Activated T-helper 1 cell treated with anti-CD3 and anti-CD28 coated beads, Interleukin-12 subunit alpha, Interleukin-12 subunit beta, Interleukin-2, Interleukin-4 antibody, amounts not matched to agents 30 ng/mL and 10 ng/mL and 1 ng/mL, durations not matched to agents 14 hours and 24 hours and 36 hours (primary cell): Measurements from ENCODE around the gene DOCK8. TPM values are rescaled to one million over a fixed set of nuclear protein-coding genes. Genes with fewer than 3 reads are reported as not detected.
A peak's percentile ranks its signal among the peaks of the same experiment; 100 is the strongest.
"Not testable (repeated sequence)": the region's sequence is repeated elsewhere in the genome, so short reads cannot be mapped to it uniquely, and the experiment has no call there.

Experiments
- DNase-seq: peaks from one replicate; pipeline ENCODE4 v3.0.0; 2021; ENCODE audit warnings: low spot score
- H3K27ac Mint-ChIP-seq: one replicate; pipeline ENCODE4 v1.8.0; 2021; ENCODE audit warnings: mild to moderate bottlenecking, mixed read lengths
- H3K27me3 Mint-ChIP-seq: one replicate; pipeline ENCODE4 v1.8.0; 2022; ENCODE audit warnings: mild to moderate bottlenecking, moderate library complexity, mixed read lengths; ENCODE audit not compliant: insufficient read depth
- H3K36me3 Mint-ChIP-seq: one replicate; pipeline ENCODE4 v1.8.0; 2021; ENCODE audit warnings: low read depth, mixed read lengths
- H3K4me1 Mint-ChIP-seq: one replicate; pipeline ENCODE4 v1.8.0; 2021; ENCODE audit warnings: low read depth, mixed read lengths
- H3K4me3 Mint-ChIP-seq: one replicate; pipeline ENCODE4 v1.8.0; 2021; ENCODE audit warnings: mild to moderate bottlenecking, moderate library complexity, mixed read lengths
- H3K9me3 Mint-ChIP-seq: one replicate; pipeline ENCODE4 v1.8.0; 2021; ENCODE audit warnings: mixed read lengths
- intact Hi-C: fragments of 100-400 bp; cut with micrococcal nuclease; formaldehyde crosslinking; loops from one replicate; pipeline ENCODE4 v1.15.1; 2024
- total RNA-seq: library from RNA; stranded (reverse); gene quantifications from 2 replicates; pipeline ENCODE4 v1.2.3, GENCODE V29; 2022

The DOCK8 gene
- total RNA-seq = 120 and 122 TPM in 2 replicates

- peak within 1 kb of the TSS; percentile 85 for H3K27ac Mint-ChIP-seq
- H3K9me3 Mint-ChIP-seq = no peaks in the 10 kb centered on the region
- intact Hi-C loops = loop anchor here (1.0 to 2.0 kb wide), 2 partner anchors 57 to 66 kb away; no protein-coding TSS in a partner anchor
- H3K4me3 Mint-ChIP-seq = peak within 1 kb of the TSS; percentile 83
- H3K27me3 Mint-ChIP-seq = no peaks in the 10 kb centered on the region
- H3K36me3 Mint-ChIP-seq = no peaks in the 10 kb centered on the region
- peak; percentile 58 for DNase-seq
- peaks cover 24% of the 10 kb centered on the region for H3K4me1 Mint-ChIP-seq
Observed at GRCh38 chr9:214648-215493, at the start of gene DOCK8. Gene DOCK8, plus strand, starts transcription at chr9:214865. Its CDS starts 112 bp downstream, at chr9:214977.

- H3K4me3 Mint-ChIP-seq, H3K9me3 Mint-ChIP-seq, H3K36me3 Mint-ChIP-seq, H3K4me1 Mint-ChIP-seq, DNase-seq, H3K27ac Mint-ChIP-seq, H3K27me3 Mint-ChIP-seq, intact Hi-C loops: not testable (repeated sequence)
Observed at GRCh38 chr9:169757-170156, 44.9 kb upstream of the DOCK8 start.

DNA sequence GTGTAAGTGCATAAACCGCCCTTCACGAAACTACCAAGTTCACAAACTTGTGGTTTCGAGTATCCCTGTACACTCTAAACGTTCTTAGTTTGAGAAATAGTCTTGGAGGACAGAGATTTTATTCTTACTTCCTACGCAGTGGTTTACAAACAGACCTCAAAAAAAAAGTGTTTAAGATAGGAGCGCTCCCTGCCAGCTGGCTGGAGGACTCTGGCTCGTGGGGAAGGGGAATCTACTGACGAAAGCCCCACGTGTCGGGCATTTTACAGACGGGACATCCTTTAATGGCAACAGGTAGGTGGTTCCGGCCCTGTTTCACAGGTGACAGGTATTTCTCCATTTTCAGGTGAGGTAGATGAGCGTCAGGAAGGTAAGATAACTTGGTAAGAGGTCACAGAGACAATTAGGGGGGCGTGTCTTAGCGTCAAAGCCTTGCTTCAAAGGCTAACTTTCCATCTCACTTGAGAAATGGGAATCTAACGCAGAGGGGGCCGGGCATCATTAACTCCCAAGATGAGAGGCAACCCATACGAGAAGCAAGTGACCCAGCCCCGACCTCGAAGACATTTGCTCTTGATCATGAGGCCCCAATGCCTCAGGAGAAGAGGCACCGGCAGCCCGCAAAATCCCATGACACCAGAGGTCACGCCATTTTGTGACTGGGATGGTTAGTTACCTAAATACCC lies 36.4 kb upstream of the DOCK8 start:
- Mint-ChIP-seq H3K27ac (peak overlapping the region; percentile 73), H3K4me3 (peak overlapping the region; percentile 83)
- not testable (repeated sequence) for H3K4me1 Mint-ChIP-seq, DNase-seq, H3K9me3 Mint-ChIP-seq, H3K36me3 Mint-ChIP-seq, H3K27me3 Mint-ChIP-seq
- intact Hi-C loops = loop anchor here (5.0 kb wide), 1 partner anchor 94 kb away; no protein-coding TSS in a partner anchor

GRCh38 chr9:178970-179383 lies 35.7 kb upstream of the DOCK8 start, which contains the start of gene ZNG1A:
Gene ZNG1A, minus strand, starts transcription at chr9:179056. Its CDS starts 87 bp downstream, at chr9:178969.
- H3K27me3 Mint-ChIP-seq, H3K4me1 Mint-ChIP-seq, DNase-seq, H3K36me3 Mint-ChIP-seq, H3K9me3 Mint-ChIP-seq: not testable (repeated sequence)
- intact Hi-C loops = loop anchor here (5.0 kb wide), 1 partner anchor 93 kb away; no protein-coding TSS in a partner anchor
- Mint-ChIP-seq H3K27ac (peak within 1 kb of the TSS; percentile 73), H3K4me3 (peak within 1 kb of the TSS; percentile 83)

GRCh38 chr9:199601-200000 lies 15.1 kb upstream of the DOCK8 start:
- H3K4me1 Mint-ChIP-seq = not testable (repeated sequence)

DNA sequence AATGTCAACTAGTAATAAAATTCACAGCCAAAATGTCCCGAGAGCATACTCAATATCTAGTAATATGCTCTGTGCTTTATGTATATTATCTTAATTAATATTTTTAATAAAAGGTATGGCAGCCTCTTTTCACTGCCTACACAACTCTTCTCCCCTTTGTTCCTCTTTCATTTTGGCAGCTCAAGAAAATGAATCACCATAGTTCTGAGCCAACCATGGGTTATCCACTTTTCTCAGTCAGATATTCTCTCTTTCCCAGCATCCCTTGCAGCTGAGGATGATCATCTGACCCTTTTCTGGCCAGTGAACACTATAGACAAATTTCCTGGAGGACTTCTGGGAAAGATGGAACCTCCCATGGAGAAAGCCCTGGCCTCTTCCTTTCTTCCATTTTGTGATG lies 8.2 kb upstream of the DOCK8 start:
- no peak for DNase-seq
- H3K4me3 Mint-ChIP-seq = no peak overlapping the region
- no peaks in the 10 kb centered on the region for H3K9me3 Mint-ChIP-seq
- H3K27me3 Mint-ChIP-seq = peaks cover 9% of the 10 kb centered on the region
- no peak overlapping the region for H3K27ac Mint-ChIP-seq
- intact Hi-C loops = no loop called here
- no peaks in the 10 kb centered on the region for H3K36me3 Mint-ChIP-seq
- no peaks in the 10 kb centered on the region for H3K4me1 Mint-ChIP-seq

More at GRCh38 chr9:199601-200000, 15.1 kb upstream of the DOCK8 start:
- H3K27ac Mint-ChIP-seq, DNase-seq, intact Hi-C loops, H3K9me3 Mint-ChIP-seq, H3K4me3 Mint-ChIP-seq, H3K36me3 Mint-ChIP-seq, H3K27me3 Mint-ChIP-seq: not testable (repeated sequence)

DNA sequence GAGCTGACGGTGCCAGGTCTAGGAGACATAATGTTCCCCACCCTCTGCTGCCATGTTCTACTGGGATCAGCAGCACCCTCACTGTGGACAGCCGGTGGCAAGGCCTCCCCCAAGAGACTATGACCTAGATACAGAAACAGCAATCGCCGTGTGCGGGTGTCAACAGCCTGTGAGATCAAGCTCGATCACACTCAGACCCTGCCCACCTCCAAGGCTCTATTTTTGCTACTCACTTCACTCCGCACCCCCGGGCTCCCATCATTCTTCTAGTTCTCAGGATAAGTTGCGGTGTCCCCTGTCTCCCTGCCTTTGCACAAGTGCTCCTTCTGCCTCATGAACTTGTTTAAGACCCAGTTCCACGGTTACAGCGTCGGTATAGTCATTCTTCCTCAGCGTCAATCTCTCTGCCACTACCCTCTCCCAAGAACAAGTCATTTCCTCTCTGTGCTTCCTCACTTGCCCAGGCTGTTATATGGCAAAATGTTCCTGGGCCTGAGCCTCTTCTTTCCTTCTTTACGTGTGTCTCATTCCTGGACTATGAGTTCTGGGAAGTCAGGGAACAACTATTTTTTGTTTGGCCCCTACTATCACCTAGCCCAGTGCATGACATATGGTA lies 5.4 kb upstream of the DOCK8 start:
- DNase-seq = no peak
- Mint-ChIP-seq H3K4me3 (no peak overlapping the region), H3K9me3 (no peaks in the 10 kb centered on the region), H3K4me1 (no peaks in the 10 kb centered on the region), H3K36me3 (no peaks in the 10 kb centered on the region), H3K27ac (no peak overlapping the region), H3K27me3 (peaks cover 9% of the 10 kb centered on the region)
- intact Hi-C loops = no loop called here

- Mint-ChIP-seq H3K27me3 (peaks cover 3% of the 10 kb centered on the region), H3K27ac (no peak overlapping the region), H3K9me3 (no peaks in the 10 kb centered on the region), H3K4me3 (no peak overlapping the region), H3K4me1 (peaks cover 6% of the 10 kb centered on the region), H3K36me3 (no peaks in the 10 kb centered on the region)
- no peak for DNase-seq
- intact Hi-C loops = no loop called here
Observed at GRCh38 chr9:211036-211435, 3.6 kb upstream of the DOCK8 start.

DNA sequence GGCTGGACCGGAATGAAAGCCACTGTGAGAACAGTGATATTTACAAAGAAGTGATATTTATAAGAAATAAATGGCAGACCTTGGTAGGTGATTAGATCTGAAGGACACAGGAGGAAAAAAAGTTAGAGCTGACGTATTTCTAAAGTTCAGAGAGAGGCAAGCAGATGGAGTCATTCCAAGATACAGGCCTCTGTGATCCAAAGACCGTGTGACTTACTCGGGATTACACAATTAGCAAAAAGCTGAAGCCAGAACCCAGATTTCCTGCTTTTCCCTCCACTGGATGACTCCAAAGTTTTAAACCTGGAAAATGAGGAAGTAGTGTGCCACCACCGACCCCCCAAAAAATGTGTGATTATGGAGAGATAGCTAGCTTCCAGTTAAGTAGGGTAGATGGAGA lies 3.1 kb upstream of the DOCK8 start:
- Mint-ChIP-seq H3K4me3 (no peak overlapping the region), H3K36me3 (no peaks in the 10 kb centered on the region), H3K27me3 (peaks cover 3% of the 10 kb centered on the region), H3K4me1 (peaks cover 11% of the 10 kb centered on the region), H3K27ac (no peak overlapping the region), H3K9me3 (no peaks in the 10 kb centered on the region)
- intact Hi-C loops = no loop called here
- DNase-seq = no peak

GRCh38 chr9:212297-212696 lies 2.4 kb upstream of the DOCK8 start:
- Mint-ChIP-seq H3K4me3 (no peak overlapping the region), H3K9me3 (no peaks in the 10 kb centered on the region), H3K27me3 (peaks cover 3% of the 10 kb centered on the region), H3K4me1 (peaks cover 18% of the 10 kb centered on the region), H3K36me3 (no peaks in the 10 kb centered on the region), H3K27ac (no peak overlapping the region)
- no peak for DNase-seq
- intact Hi-C loops = no loop called here

DNA sequence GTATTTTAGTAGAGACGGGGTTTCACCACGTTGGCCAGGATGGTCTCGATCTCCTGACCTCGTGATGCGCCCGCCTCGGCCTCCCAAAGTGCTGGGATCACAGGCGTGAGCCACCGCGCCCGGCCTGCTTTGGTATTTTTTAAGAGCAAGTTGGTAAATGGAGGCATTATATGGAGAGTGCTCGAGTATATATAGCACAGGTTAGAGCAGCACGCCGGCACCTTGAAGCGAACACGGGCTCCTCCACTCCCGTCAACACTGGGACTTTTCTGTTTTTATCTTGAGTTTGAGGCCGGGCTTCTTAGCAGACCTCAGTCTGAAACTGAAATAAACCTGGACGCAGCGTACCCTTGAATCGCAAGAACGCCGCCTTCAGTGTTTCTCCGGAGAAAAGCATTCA lies 764 bp upstream of the DOCK8 start:
- Mint-ChIP-seq H3K4me1 (peaks cover 20% of the 10 kb centered on the region), H3K4me3 (peak overlapping the region; percentile 83)
- not testable (repeated sequence) for H3K9me3 Mint-ChIP-seq, H3K36me3 Mint-ChIP-seq, H3K27me3 Mint-ChIP-seq, DNase-seq, H3K27ac Mint-ChIP-seq
- intact Hi-C loops = loop anchor here (2.0 kb wide), 1 partner anchor 67 kb away; no protein-coding TSS in a partner anchor

- Mint-ChIP-seq H3K4me3 (peak overlapping the region; percentile 83), H3K27ac (peak overlapping the region; percentile 19), H3K36me3 (no peaks in the 10 kb centered on the region), H3K4me1 (peaks cover 20% of the 10 kb centered on the region), H3K9me3 (no peaks in the 10 kb centered on the region), H3K27me3 (no peaks in the 10 kb centered on the region)
- intact Hi-C loops = loop anchor here (2.0 kb wide), 1 partner anchor 67 kb away; no protein-coding TSS in a partner anchor
- no peak for DNase-seq
Observed at GRCh38 chr9:214351-214647, 366 bp upstream of the DOCK8 start.
